MM.1S (cell line): Measurements from ENCODE around the gene CLIC5.

Experiments
- EZH2 ChIP-seq: fragments of 300-600 bp; sonication (generic); optimal IDR thresholded peaks from 2 replicates; pipeline ENCODE3; 2017; ENCODE audit warnings: low read depth, mild to moderate bottlenecking, antibody characterized with exemption, low read length, mixed read lengths
- EZH2phosphoT487 ChIP-seq: fragments of 300-600 bp; sonication (generic); IDR thresholded peaks from 2 replicates; pipeline ENCODE4 v1.6.1; 2018; ENCODE audit warnings: antibody characterized with exemption, low read length
- TF ChIP-seq, protein P1 (sequence below): fragments of 300-600 bp; sonication (generic); IDR thresholded peaks from 2 replicates; pipeline ENCODE4 v1.5.1; 2016; ENCODE audit warnings: antibody characterized with exemption, low read length, mixed read lengths

DNA sequence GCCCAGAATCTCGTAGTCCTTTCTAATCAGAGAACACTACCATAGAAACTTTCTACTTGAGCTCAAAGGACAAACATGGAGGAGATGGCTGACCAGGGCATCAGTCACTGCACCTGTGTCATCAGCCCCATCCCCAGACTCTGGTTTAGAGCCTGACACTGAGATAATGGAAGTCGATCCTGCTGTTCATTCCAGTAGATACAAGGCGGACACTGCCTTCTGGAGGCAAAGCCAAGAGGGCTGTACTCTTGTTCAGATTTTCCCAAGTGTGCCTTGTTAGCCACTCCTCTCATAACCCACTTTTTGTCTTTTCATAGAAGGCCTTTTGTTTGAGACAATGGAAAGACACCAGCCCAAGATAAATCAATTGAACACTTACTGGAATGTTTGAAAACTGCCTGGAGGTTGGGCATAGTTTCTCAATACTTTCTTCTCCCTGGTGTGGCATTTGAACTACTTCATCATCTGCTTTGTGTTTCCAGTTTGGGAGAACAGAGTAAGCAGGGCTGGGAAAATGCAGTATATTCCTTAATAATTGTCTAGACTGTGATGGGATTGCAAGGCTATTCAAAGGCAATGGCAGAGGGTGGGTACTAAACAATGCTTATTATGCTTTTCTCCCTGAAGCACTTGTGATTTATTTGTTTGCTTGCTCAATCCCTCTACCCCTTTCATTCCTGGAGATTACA lies 99.7 kb downstream of the CLIC5 start:
- TF ChIP-seq, protein P1, sequence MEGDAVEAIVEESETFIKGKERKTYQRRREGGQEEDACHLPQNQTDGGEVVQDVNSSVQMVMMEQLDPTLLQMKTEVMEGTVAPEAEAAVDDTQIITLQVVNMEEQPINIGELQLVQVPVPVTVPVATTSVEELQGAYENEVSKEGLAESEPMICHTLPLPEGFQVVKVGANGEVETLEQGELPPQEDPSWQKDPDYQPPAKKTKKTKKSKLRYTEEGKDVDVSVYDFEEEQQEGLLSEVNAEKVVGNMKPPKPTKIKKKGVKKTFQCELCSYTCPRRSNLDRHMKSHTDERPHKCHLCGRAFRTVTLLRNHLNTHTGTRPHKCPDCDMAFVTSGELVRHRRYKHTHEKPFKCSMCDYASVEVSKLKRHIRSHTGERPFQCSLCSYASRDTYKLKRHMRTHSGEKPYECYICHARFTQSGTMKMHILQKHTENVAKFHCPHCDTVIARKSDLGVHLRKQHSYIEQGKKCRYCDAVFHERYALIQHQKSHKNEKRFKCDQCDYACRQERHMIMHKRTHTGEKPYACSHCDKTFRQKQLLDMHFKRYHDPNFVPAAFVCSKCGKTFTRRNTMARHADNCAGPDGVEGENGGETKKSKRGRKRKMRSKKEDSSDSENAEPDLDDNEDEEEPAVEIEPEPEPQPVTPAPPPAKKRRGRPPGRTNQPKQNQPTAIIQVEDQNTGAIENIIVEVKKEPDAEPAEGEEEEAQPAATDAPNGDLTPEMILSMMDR = no peak
- TF ChIP-seq EZH2 (no peak), EZH2phosphoT487 (no peak)
